Endothelial cell of umbilical vein (primary cell): ENCODE measurements around the gene LNX2.

Experiments
- EZH2 ChIP-seq: IDR thresholded peaks from 2 replicates; pipeline ENCODE4 v1.6.1; 2012; ENCODE audit warnings: borderline replicate concordance, low read depth, mild to moderate bottlenecking, moderate library complexity, low read length, inconsistent platforms; ENCODE audit not compliant: severe bottlenecking
- JUN ChIP-seq: IDR thresholded peaks from 2 replicates; pipeline ENCODE4 v1.6.1; 2011; ENCODE audit warnings: borderline replicate concordance, low read depth; ENCODE audit not compliant: insufficient read length, insufficient read depth
- MYC ChIP-seq: IDR thresholded peaks from one replicate; pipeline ENCODE4 v1.6.1; 2011; ENCODE audit warnings: mild to moderate bottlenecking, low read depth, low read length
- POLR2A ChIP-seq: IDR thresholded peaks from 2 replicates; pipeline ENCODE4 v1.6.1; 2012; ENCODE audit warnings: low read depth, mild to moderate bottlenecking, control low read depth, low read length
- POLR2AphosphoS5 ChIP-seq: IDR thresholded peaks from 2 replicates; pipeline ENCODE4 v1.6.1; 2012; ENCODE audit warnings: low read depth, mild to moderate bottlenecking, control low read depth, low read length, moderate library complexity; ENCODE audit not compliant: insufficient read depth
- TF ChIP-seq, protein P1 (sequence below), 2 donors: IDR thresholded peaks; 1 replicate in 1 of 2; 2 replicates in 1 of 2; pipeline ENCODE4 v1.5.1; 2011; ENCODE audit warnings: low read length in 2 of 2, mild to moderate bottlenecking in 2 of 2, moderate library complexity in 2 of 2, control low read depth in 1 of 2, inconsistent platforms in 1 of 2, low read depth in 1 of 2; ENCODE audit not compliant: insufficient read depth in 1 of 2; ENCODE audit errors: extremely low read depth in 1 of 2
- TF ChIP-seq, protein P2 (sequence below): IDR thresholded peaks from 2 replicates; pipeline ENCODE4 v1.6.1; 2011; ENCODE audit not compliant: insufficient read depth, insufficient read length

DNA sequence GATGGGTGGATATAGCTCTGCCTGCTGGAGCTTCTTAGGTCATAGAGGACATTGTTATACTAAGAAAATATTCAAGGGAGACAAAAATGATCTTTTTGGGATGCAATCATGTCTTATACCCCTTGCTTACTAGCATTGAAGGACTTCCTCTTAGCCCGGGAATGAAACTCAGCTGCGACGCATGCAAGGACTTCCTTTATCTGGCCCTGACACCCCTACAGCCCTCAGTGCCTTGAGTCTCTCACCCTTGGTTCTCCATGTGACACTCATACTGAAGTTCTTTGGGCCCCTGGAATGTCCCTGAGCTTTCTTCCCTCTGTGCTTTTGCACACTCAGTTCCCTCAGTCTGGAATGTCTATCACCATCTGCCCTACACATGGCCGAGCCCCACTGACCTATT lies 97.5 kb downstream of the LNX2 start:
- TF ChIP-seq EZH2 (no peak), POLR2AphosphoS5 (no peak), POLR2A (no peak), JUN (no peak), MYC (no peak)
- TF ChIP-seq, protein P1, sequence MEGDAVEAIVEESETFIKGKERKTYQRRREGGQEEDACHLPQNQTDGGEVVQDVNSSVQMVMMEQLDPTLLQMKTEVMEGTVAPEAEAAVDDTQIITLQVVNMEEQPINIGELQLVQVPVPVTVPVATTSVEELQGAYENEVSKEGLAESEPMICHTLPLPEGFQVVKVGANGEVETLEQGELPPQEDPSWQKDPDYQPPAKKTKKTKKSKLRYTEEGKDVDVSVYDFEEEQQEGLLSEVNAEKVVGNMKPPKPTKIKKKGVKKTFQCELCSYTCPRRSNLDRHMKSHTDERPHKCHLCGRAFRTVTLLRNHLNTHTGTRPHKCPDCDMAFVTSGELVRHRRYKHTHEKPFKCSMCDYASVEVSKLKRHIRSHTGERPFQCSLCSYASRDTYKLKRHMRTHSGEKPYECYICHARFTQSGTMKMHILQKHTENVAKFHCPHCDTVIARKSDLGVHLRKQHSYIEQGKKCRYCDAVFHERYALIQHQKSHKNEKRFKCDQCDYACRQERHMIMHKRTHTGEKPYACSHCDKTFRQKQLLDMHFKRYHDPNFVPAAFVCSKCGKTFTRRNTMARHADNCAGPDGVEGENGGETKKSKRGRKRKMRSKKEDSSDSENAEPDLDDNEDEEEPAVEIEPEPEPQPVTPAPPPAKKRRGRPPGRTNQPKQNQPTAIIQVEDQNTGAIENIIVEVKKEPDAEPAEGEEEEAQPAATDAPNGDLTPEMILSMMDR (IDR thresholded peaks at IDR 0.05; ENCODE audit: extremely low read depth in 1 of 2, insufficient read depth in 1 of 2, low read depth in 1 of 2, low read length in 2 of 2): no peak
- TF ChIP-seq, protein P2, sequence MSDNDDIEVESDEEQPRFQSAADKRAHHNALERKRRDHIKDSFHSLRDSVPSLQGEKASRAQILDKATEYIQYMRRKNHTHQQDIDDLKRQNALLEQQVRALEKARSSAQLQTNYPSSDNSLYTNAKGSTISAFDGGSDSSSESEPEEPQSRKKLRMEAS: no peak
